ENCODE results near the gene ALG1L2. TPM values are rescaled to one million over a fixed set of nuclear protein-coding genes. Genes with fewer than 3 reads are reported as not detected.
"Not testable (repeated sequence)": the region's sequence is repeated elsewhere in the genome, so short reads cannot be mapped to it uniquely, and the experiment has no call there.

The ALG1L2 gene
- total and polyA plus RNA-seq, 2 of the 8 experiments (the other 6 are each of a cell fraction or from before 2014, with no cell fraction given), result 0.15 to 1.7 TPM

DNA sequence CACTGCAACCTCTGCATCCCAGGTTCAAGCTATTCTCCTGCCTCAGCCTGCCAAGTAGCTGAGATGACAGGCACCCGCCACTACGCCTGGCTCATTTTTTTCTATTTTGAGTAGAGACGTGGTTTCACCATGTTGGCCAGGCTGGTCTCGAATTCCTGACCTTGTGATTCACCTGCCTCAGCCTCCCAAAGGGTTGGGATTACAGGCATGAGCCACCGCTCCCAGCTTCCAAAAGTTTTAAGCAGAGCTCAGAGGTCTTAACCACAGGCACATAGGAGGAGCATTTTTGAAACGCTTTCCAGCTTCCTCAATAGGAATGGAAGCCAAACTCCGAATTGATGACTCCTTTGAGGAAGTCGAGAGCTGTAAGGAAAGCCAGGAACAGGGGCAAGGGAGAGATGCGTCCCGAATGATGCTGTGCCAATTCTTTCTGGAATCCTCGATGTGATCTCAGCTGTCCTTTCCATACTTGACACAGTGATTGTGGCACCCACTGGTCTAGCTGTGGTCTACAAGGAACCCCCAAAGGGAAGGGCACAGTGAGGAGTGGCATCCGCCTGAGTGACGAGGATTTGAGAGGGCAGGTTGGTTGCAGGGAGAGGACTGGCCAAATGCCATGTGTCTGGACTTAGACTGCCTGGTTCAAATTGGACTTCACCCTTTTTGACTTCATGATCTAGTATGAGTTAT is 44.4 kb upstream of the ALG1L2 start:
- H3K18ac ChIP-seq (ENCODE audit: extremely low read depth, low read length); H2AK5ac ChIP-seq (ENCODE audit: low read depth, low read length); H4K91ac ChIP-seq (replicated peaks; ENCODE audit: insufficient read length, low read length); H3K27me3 ChIP-seq (replicated peaks in 1 of 4; ENCODE audit: control insufficient read depth in 3 of 4, extremely low read depth in 1 of 4, insufficient read depth in 3 of 4, low read length in 3 of 4); H3K36me3 ChIP-seq (ENCODE audit: control insufficient read depth in 2 of 4, insufficient read depth in 4 of 4, low read length in 3 of 4); DNase-seq (ENCODE audit: low read depth in 1 of 2, low spot score in 2 of 2); H3K56ac ChIP-seq (replicated peaks; ENCODE audit: insufficient read length, low read depth, low read length); H2BK15ac ChIP-seq (ENCODE audit: low read length); H3K27ac ChIP-seq (ENCODE audit: low read depth, low read length); H3K23me2 ChIP-seq (ENCODE audit: low read depth, low read length); POLR2A ChIA-PET (ENCODE audit: partially characterized antibody); H3K79me2 ChIP-seq (ENCODE audit: control insufficient read depth in 1 of 2, insufficient read depth in 2 of 2, low read length in 2 of 2); H2BK120ac ChIP-seq (replicated peaks; ENCODE audit: low read depth, low read length); H4K20me1 ChIP-seq (replicated peaks in 1 of 2; ENCODE audit: control insufficient read depth in 1 of 2, insufficient read depth in 2 of 2, low read length in 2 of 2); H3K14ac ChIP-seq (ENCODE audit: insufficient read length); H3K4ac ChIP-seq (replicated peaks; ENCODE audit: insufficient read length, low read depth, low read length); H3K9me3 ChIP-seq (ENCODE audit: insufficient read depth in 2 of 2, low read depth in 1 of 2, low read length in 1 of 2); H4K5ac ChIP-seq (ENCODE audit: insufficient read length, low read depth, low read length); H3K4me2 ChIP-seq (ENCODE audit: insufficient read depth in 1 of 2, low read depth in 2 of 2, low read length in 2 of 2); H2BK20ac ChIP-seq (ENCODE audit: low read length); H2BK12ac ChIP-seq (ENCODE audit: low read depth, low read length); FAIRE-seq; H3K79me1 ChIP-seq (ENCODE audit: low read depth, low read length); H4K8ac ChIP-seq (ENCODE audit: extremely low read depth, insufficient read depth, low read length); H2AFZ ChIP-seq (ENCODE audit: low read length); H3K23ac ChIP-seq (ENCODE audit: insufficient read length); CTCF ChIA-PET (ENCODE audit: partially characterized antibody); H2BK5ac ChIP-seq (ENCODE audit: low read depth, low read length); H3K4me3 ChIP-seq (ENCODE audit: extremely low read depth in 1 of 4, insufficient read depth in 2 of 4, low read depth in 3 of 4, low read length in 4 of 4); H3K4me1 ChIP-seq (replicated peaks in 1 of 4; ENCODE audit: control insufficient read depth in 3 of 4, insufficient read depth in 4 of 4, low read length in 3 of 4); H3K9ac ChIP-seq (replicated peaks in 1 of 4; ENCODE audit: extremely low read depth in 1 of 4, low read depth in 3 of 4, low read length in 3 of 4): not testable (repeated sequence)
- 96% methylated on average over 11 of the region's 13 CpGs; no CpG with 5 or more reads in 1 of the 2 experiments for WGBS, 2 experiments (ENCODE audit: extremely low coverage in 1 of 2, insufficient coverage in 1 of 2, insufficient read length in 1 of 2, insufficient replicate concordance in 2 of 2, low coverage in 1 of 2, low lambda C conversion rate in 2 of 2, missing lambda C conversion rate in 1 of 2)

DNA sequence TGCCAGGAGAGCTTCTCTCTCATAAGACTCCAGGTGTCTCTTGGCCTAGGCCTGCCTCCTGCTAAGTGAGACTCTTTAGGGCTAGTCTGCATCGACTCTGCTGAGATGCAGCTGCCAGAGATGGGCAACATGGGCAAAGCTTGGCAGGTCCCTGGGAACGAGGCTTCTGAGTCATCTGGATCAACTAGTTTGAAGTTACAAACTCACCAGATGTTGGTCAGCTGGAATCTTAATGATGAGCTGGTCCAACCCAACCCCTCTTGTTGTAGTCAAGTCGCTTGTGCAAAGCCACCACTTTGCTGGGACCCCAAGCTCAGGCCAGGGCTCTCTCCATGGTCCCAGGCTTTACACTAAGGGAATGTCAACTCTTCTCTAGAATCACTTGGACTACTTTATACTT is 38.9 kb upstream of the ALG1L2 start:
- not testable (repeated sequence) for H2BK5ac ChIP-seq (ENCODE audit: low read depth, low read length); H2BK120ac ChIP-seq (replicated peaks; ENCODE audit: low read depth, low read length); H2BK12ac ChIP-seq (ENCODE audit: low read depth, low read length); H3K23me2 ChIP-seq (ENCODE audit: low read depth, low read length); H3K27me3 ChIP-seq (replicated peaks in 1 of 4; ENCODE audit: control insufficient read depth in 3 of 4, extremely low read depth in 1 of 4, insufficient read depth in 3 of 4, low read length in 3 of 4); H3K79me1 ChIP-seq (ENCODE audit: low read depth, low read length); H3K56ac ChIP-seq (replicated peaks; ENCODE audit: insufficient read length, low read depth, low read length); H4K20me1 ChIP-seq (replicated peaks in 1 of 2; ENCODE audit: control insufficient read depth in 1 of 2, insufficient read depth in 2 of 2, low read length in 2 of 2); H3K79me2 ChIP-seq (ENCODE audit: control insufficient read depth in 1 of 2, insufficient read depth in 2 of 2, low read length in 2 of 2); H3K18ac ChIP-seq (ENCODE audit: extremely low read depth, low read length); H3K36me3 ChIP-seq (ENCODE audit: control insufficient read depth in 2 of 4, insufficient read depth in 4 of 4, low read length in 3 of 4); H4K5ac ChIP-seq (ENCODE audit: insufficient read length, low read depth, low read length); H3K9me3 ChIP-seq (ENCODE audit: insufficient read depth in 2 of 2, low read depth in 1 of 2, low read length in 1 of 2); H3K23ac ChIP-seq (ENCODE audit: insufficient read length); DNase-seq (ENCODE audit: low read depth in 1 of 2, low spot score in 2 of 2); H3K4ac ChIP-seq (replicated peaks; ENCODE audit: insufficient read length, low read depth, low read length); H3K9ac ChIP-seq (replicated peaks in 1 of 4; ENCODE audit: extremely low read depth in 1 of 4, low read depth in 3 of 4, low read length in 3 of 4); H4K8ac ChIP-seq (ENCODE audit: extremely low read depth, insufficient read depth, low read length); H3K27ac ChIP-seq (ENCODE audit: low read depth, low read length); H3K14ac ChIP-seq (ENCODE audit: insufficient read length); H3K4me3 ChIP-seq (ENCODE audit: extremely low read depth in 1 of 4, insufficient read depth in 2 of 4, low read depth in 3 of 4, low read length in 4 of 4); H2AFZ ChIP-seq (ENCODE audit: low read length); H2BK20ac ChIP-seq (ENCODE audit: low read length); H2BK15ac ChIP-seq (ENCODE audit: low read length); H3K4me2 ChIP-seq (ENCODE audit: insufficient read depth in 1 of 2, low read depth in 2 of 2, low read length in 2 of 2); H2AK5ac ChIP-seq (ENCODE audit: low read depth, low read length); H3K4me1 ChIP-seq (replicated peaks in 1 of 4; ENCODE audit: control insufficient read depth in 3 of 4, insufficient read depth in 4 of 4, low read length in 3 of 4); H4K91ac ChIP-seq (replicated peaks; ENCODE audit: insufficient read length, low read length); FAIRE-seq
- POLR2A ChIA-PET (ENCODE audit: partially characterized antibody), result interaction anchor here (1.0 kb wide), 1 partner anchor 46 kb away, joined by 3 read pairs; no protein-coding TSS in a partner anchor
- WGBS, 2 experiments (ENCODE audit: extremely low coverage in 1 of 2, insufficient coverage in 1 of 2, insufficient read length in 1 of 2, insufficient replicate concordance in 2 of 2, low coverage in 1 of 2, low lambda C conversion rate in 2 of 2, missing lambda C conversion rate in 1 of 2), result 91% methylated on average over 3 of the region's 3 CpGs; no CpG with 5 or more reads in 1 of the 2 experiments
- CTCF ChIA-PET (ENCODE audit: partially characterized antibody), result interaction anchor here (1.4 to 1.6 kb wide), 3 partner anchors 63 to 104 kb away, joined by 3 to 6 read pairs (median 3); no protein-coding TSS in a partner anchor
